HepG2 (cell line): ENCODE results near the gene DDRGK1. TPM values are rescaled to one million over a fixed set of nuclear protein-coding genes. Genes with fewer than 3 reads are reported as not detected.

Experiments used
- CBX2 ChIP-seq, 2 experiments: fragments of 200-600 bp in 1 of 2; sonication (generic); formaldehyde crosslinking in 1 of 2; IDR thresholded peaks; 2 replicates each; pipeline versions ENCODE4 v1.7.0 to v1.8.1; 2018 to 2022; ENCODE audit warnings: low read depth in 2 of 2, low read length in 1 of 2, mild to moderate bottlenecking in 1 of 2, missing genetic modification reagents in 1 of 2
- CCDC6 ChIP-seq: sonication (generic); formaldehyde crosslinking; IDR thresholded peaks from 2 replicates; pipeline ENCODE4 v1.8.1; 2022; ENCODE audit warnings: mild to moderate bottlenecking, missing genetic modification reagents, moderate library complexity
- FOSL2 ChIP-seq: sonication (generic); formaldehyde crosslinking; IDR thresholded peaks from 2 replicates; pipeline ENCODE4 v1.4.0; 2020; ENCODE audit warnings: missing genetic modification reagents
- HNRNPL ChIP-seq: fragments of 200-400 bp; formaldehyde crosslinking; IDR thresholded peaks from 2 replicates; pipeline ENCODE4 v1.6.1; 2017; ENCODE audit warnings: mild to moderate bottlenecking, low read depth, low read length
- KLF15 ChIP-seq: sonication (generic); formaldehyde crosslinking; IDR thresholded peaks from 2 replicates; pipeline ENCODE4 v1.8.1; 2023; ENCODE audit warnings: borderline replicate concordance, mild to moderate bottlenecking, inconsistent platforms, missing genetic modification reagents, mixed read lengths
- NFYB ChIP-seq: sonication (generic); formaldehyde crosslinking; IDR thresholded peaks from 2 replicates; pipeline ENCODE4 v1.4.0; 2020; ENCODE audit warnings: missing genetic modification reagents
- NONO ChIP-seq, 2 experiments: fragments of 450-650 bp in 1 of 2; sonication (generic) in 1 of 2; formaldehyde crosslinking in 1 of 2; IDR thresholded peaks in 1 of 2; conservative IDR thresholded peaks in 1 of 2; 2 replicates each; pipeline versions ENCODE4 v1.6.1 to v1.8.0; 2017 to 2022; ENCODE audit warnings: mild to moderate bottlenecking in 1 of 2, missing genetic modification reagents in 1 of 2, moderate library complexity in 1 of 2
- NRL ChIP-seq: sonication (generic); formaldehyde crosslinking; IDR thresholded peaks from 2 replicates; pipeline ENCODE4 v1.5.0; 2020; ENCODE audit warnings: missing genetic modification reagents, mild to moderate bottlenecking, moderate library complexity, borderline replicate concordance
- TCF7L2 ChIP-seq: IDR thresholded peaks from 2 replicates; pipeline ENCODE4 v1.6.1; 2011; ENCODE audit warnings: mild to moderate bottlenecking, low read depth, low read length, moderate library complexity
- ZSCAN20 ChIP-seq: sonication (generic); formaldehyde crosslinking; IDR thresholded peaks from 2 replicates; pipeline ENCODE4 v1.4.0; 2020; ENCODE audit warnings: missing genetic modification reagents, mild to moderate bottlenecking, borderline replicate concordance
- polyA plus RNA-seq, 8 experiments: library from polyadenylated mRNA; depleted of rRNA in 3 of 8; stranded (reverse) in 7 of 8; unstranded in 1 of 8; fragments of >200 nt; fragmentation: Illumina TruSeq in 4 of 8; extraction: Trizol in 4 of 8; gene quantifications; 2 replicates each; pipeline versions ENCODE4 v1.2.1 to v1.2.3, GENCODE V29; 2011 to 2016; ENCODE audit warnings: low read depth in 4 of 8, missing spikeins in 1 of 8, mixed read lengths in 1 of 8; ENCODE audit not compliant: insufficient read depth in 1 of 8
- total RNA-seq, 5 experiments: library from RNA; depleted of rRNA; stranded (reverse); fragments of >200 nt; fragmentation: Illumina TruSeq; extraction: Trizol; gene quantifications; 2 replicates each; pipeline ENCODE4 v1.2.3, GENCODE V29; 2016; ENCODE audit warnings: low read depth in 1 of 5
- TF ChIP-seq, protein P1 (sequence below): sonication (generic); formaldehyde crosslinking; IDR thresholded peaks from 2 replicates; pipeline ENCODE4 v1.4.0; 2020; ENCODE audit warnings: missing genetic modification reagents
- TF ChIP-seq, protein P2 (sequence below): sonication (generic); formaldehyde crosslinking; IDR thresholded peaks from one replicate; pipeline ENCODE4 v1.5.1; 2020; ENCODE audit warnings: mild to moderate bottlenecking, missing genetic modification reagents; ENCODE audit errors: not compliant biosample characterization
- TF ChIP-seq, protein P3 (sequence below): fragments of 450-650 bp; IDR thresholded peaks from 2 replicates; pipeline ENCODE4 v1.6.1; 2017
- TF ChIP-seq, protein P4 (sequence below): IDR thresholded peaks from 2 replicates; pipeline ENCODE4 v1.6.1; 2016; ENCODE audit warnings: missing genetic modification reagents, missing compliant biosample characterization
- TF ChIP-seq, protein P5 (sequence below): sonication (generic); formaldehyde crosslinking; IDR thresholded peaks from 2 replicates; pipeline ENCODE4 v1.8.1; 2023; ENCODE audit warnings: missing genetic modification reagents, inconsistent platforms, borderline replicate concordance

DDRGK1 gene
- total and polyA plus RNA-seq, 2 of the 13 experiments (the other 11 are each of a cell fraction or from before 2014, with no cell fraction given) = 96.7 to 149 TPM

DNA sequence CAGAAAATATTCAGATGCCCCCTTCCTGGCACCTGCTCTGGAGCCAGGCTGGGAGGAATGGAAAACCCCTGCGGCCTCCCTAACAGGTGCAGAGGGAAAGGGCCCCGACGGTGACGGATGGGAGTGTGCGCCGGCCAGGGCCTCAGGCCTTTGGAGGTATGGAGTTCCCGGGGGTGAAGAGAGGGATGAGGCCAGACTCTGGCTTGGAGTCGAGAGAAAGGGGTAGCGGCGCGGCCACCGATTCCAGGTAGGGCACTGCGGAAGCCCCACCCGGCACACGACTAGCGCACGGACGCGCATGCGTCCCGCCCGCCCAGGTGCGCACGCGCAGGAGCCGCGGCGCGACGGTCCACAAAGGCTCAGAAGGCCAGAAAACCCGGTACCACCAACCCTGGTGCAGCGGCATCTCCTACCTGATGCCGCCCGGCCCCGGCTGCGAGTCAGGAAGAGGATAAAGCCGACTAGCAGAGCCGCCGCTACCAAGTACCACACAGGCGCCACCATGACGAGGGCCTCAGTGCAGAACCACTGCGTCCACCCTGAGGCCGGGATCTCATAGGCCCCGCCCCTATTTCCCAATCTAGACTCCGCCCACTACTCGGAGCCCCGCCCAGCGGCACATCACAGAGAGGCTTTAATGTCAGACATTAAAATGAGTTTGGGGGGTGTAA is at the start of gene DDRGK1 (continued):
- TF ChIP-seq, protein P1, sequence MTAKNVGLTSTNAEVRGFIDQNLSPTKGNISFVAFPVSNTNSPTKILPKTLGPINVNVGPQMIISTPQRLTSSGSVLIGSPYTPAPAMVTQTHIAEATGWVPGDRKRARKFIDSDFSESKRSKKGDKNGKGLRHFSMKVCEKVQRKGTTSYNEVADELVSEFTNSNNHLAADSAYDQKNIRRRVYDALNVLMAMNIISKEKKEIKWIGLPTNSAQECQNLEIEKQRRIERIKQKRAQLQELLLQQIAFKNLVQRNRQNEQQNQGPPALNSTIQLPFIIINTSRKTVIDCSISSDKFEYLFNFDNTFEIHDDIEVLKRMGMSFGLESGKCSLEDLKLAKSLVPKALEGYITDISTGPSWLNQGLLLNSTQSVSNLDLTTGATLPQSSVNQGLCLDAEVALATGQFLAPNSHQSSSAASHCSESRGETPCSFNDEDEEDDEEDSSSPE (CRISPR knock-in tag) = no peak; the same call in 1 of the 2 replicates
- TF ChIP-seq NONO (IDR thresholded peaks at IDR 0.05) (no peak), NONO (CRISPR knock-in tag; conservative IDR thresholded peaks at IDR 0.05) (peak; percentile 56; the same call in 1 of the 2 replicates), FOSL2 (CRISPR knock-in tag) (no peak), NFYB (CRISPR knock-in tag) (peak; percentile 53), ZSCAN20 (peak; percentile 88; the same call in 1 of the 2 replicates), TCF7L2 (no peak), KLF15 (CRISPR knock-in tag) (peak; percentile 96), NRL (CRISPR knock-in tag) (peak; percentile 65), HNRNPL (0 out of 2 replicates have a peak, but pooled peaks have one; percentile 67), CBX2 (IDR thresholded peaks at IDR 0.05; ENCODE audit: low read depth, low read length) (no peak), CBX2 (CRISPR knock-in tag; IDR thresholded peaks at IDR 0.05; ENCODE audit: low read depth) (no peak), CCDC6 (CRISPR knock-in tag) (peak; percentile 96)
- TF ChIP-seq, protein P2, sequence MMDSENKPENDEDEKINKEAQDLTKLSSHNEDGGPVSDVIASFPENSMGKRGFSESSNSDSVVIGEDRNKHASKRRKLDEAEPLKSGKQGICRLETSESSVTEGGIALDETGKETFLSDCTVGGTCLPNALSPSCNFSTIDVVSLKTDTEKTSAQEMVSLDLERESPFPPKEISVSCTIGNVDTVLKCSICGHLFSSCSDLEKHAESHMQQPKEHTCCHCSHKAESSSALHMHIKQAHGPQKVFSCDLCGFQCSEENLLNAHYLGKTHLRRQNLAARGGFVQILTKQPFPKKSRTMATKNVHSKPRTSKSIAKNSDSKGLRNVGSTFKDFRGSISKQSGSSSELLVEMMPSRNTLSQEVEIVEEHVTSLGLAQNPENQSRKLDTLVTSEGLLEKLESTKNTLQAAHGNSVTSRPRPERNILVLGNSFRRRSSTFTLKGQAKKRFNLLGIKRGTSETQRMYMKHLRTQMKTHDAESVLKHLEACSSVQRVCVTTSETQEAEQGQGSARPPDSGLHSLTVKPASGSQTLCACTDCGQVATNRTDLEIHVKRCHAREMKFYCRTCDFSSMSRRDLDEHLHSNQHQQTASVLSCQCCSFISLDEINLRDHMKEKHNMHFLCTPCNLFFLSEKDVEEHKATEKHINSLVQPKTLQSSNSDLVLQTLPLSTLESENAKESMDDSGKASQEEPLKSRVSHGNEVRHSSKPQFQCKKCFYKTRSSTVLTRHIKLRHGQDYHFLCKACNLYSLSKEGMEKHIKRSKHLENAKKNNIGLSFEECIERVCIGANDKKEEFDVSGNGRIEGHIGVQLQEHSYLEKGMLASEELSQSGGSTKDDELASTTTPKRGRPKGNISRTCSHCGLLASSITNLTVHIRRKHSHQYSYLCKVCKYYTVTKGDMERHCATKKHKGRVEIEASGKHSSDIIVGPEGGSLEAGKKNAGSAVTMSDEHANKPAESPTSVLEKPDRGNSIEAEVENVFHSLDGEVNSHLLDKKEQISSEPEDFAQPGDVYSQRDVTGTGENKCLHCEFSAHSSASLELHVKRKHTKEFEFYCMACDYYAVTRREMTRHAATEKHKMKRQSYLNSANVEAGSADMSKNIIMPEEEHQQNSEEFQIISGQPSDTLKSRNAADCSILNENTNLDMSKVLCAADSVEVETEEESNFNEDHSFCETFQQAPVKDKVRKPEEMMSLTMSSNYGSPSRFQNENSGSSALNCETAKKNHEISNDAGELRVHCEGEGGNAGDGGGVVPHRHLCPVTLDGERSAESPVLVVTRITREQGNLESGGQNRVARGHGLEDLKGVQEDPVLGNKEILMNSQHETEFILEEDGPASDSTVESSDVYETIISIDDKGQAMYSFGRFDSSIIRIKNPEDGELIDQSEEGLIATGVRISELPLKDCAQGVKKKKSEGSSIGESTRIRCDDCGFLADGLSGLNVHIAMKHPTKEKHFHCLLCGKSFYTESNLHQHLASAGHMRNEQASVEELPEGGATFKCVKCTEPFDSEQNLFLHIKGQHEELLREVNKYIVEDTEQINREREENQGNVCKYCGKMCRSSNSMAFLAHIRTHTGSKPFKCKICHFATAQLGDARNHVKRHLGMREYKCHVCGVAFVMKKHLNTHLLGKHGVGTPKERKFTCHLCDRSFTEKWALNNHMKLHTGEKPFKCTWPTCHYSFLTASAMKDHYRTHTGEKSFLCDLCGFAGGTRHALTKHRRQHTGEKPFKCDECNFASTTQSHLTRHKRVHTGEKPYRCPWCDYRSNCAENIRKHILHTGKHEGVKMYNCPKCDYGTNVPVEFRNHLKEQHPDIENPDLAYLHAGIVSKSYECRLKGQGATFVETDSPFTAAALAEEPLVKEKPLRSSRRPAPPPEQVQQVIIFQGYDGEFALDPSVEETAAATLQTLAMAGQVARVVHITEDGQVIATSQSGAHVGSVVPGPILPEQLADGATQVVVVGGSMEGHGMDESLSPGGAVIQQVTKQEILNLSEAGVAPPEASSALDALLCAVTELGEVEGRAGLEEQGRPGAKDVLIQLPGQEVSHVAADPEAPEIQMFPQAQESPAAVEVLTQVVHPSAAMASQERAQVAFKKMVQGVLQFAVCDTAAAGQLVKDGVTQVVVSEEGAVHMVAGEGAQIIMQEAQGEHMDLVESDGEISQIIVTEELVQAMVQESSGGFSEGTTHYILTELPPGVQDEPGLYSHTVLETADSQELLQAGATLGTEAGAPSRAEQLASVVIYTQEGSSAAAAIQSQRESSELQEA (CRISPR knock-in tag) = peak; percentile 96
- TF ChIP-seq, protein P3, sequence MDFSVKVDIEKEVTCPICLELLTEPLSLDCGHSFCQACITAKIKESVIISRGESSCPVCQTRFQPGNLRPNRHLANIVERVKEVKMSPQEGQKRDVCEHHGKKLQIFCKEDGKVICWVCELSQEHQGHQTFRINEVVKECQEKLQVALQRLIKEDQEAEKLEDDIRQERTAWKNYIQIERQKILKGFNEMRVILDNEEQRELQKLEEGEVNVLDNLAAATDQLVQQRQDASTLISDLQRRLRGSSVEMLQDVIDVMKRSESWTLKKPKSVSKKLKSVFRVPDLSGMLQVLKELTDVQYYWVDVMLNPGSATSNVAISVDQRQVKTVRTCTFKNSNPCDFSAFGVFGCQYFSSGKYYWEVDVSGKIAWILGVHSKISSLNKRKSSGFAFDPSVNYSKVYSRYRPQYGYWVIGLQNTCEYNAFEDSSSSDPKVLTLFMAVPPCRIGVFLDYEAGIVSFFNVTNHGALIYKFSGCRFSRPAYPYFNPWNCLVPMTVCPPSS = no peak
- TF ChIP-seq, protein P4, sequence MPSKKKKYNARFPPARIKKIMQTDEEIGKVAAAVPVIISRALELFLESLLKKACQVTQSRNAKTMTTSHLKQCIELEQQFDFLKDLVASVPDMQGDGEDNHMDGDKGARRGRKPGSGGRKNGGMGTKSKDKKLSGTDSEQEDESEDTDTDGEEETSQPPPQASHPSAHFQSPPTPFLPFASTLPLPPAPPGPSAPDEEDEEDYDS (CRISPR knock-in tag) = peak; percentile 77
- TF ChIP-seq, protein P5, sequence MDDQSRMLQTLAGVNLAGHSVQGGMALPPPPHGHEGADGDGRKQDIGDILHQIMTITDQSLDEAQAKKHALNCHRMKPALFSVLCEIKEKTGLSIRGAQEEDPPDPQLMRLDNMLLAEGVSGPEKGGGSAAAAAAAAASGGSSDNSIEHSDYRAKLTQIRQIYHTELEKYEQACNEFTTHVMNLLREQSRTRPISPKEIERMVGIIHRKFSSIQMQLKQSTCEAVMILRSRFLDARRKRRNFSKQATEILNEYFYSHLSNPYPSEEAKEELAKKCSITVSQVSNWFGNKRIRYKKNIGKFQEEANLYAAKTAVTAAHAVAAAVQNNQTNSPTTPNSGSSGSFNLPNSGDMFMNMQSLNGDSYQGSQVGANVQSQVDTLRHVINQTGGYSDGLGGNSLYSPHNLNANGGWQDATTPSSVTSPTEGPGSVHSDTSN (CRISPR knock-in tag) = peak; percentile 22; the same call in 1 of the 2 replicates
